Measurements from ENCODE around the gene NUP35. TPM values are rescaled to one million over a fixed set of nuclear protein-coding genes. Genes with fewer than 3 reads are reported as not detected.
"Not testable (repeated sequence)": the region's sequence is repeated elsewhere in the genome, so short reads cannot be mapped to it uniquely, and the experiment has no call there.

The NUP35 gene
- total and polyA plus RNA-seq, 2 donors (not counting 1 experiment from before 2014, with no cell fraction given), result 8.9 to 10.0 TPM

GRCh38 chr2:183164650-183165015, 40.4 kb downstream of the NUP35 start:
- H3K4me2 ChIP-seq (ENCODE audit: extremely low read depth, insufficient read depth, low read length), result no peak overlapping the region
- H3K79me2 ChIP-seq (ENCODE audit: control insufficient read depth, insufficient read depth, low read length), result no peaks in the 10 kb centered on the region
- no peaks in the 10 kb centered on the region for H3K9me3 ChIP-seq (ENCODE audit: control insufficient read depth, insufficient read depth, low read depth, low read length)
- no peaks in the 10 kb centered on the region for H3K27me3 ChIP-seq (ENCODE audit: control insufficient read depth, insufficient read depth, low read length)
- no peak overlapping the region for H3K27ac ChIP-seq (ENCODE audit: insufficient read depth, low read length)
- no peaks in the 10 kb centered on the region for H4K20me1 ChIP-seq (ENCODE audit: control insufficient read depth, extremely low read depth, insufficient read depth, low read length)
- H3K4me1 ChIP-seq (ENCODE audit: control insufficient read depth, extremely low read depth, insufficient read depth, low read length), result no peaks in the 10 kb centered on the region
- H2AFZ ChIP-seq (ENCODE audit: low read length), result no peak overlapping the region
- DNase-seq (ENCODE audit: low read depth in 2 of 2), result peak; percentile 4 to 74
- no peak overlapping the region for H3K9ac ChIP-seq (ENCODE audit: insufficient read depth, low read length)
- H3K4me3 ChIP-seq (replicated peaks in 1 of 4; ENCODE audit: control extremely low read depth in 1 of 4, insufficient read depth in 1 of 4, low read depth in 3 of 4, low read length in 4 of 4), result no peak overlapping the region
- no peaks in the 10 kb centered on the region for H3K36me3 ChIP-seq (ENCODE audit: control insufficient read depth, insufficient read depth, low read length)
- TF ChIP-seq EZH2 (IDR thresholded peaks at IDR 0.05; ENCODE audit: low read length, missing control alignments), result no peak
- TF ChIP-seq CTCF (conservative IDR thresholded peaks at IDR 0.05 in 1 of 2, IDR thresholded peaks at IDR 0.05 in 1 of 2; ENCODE audit: low read depth in 1 of 2, low read length in 2 of 2), result no peak

GRCh38 chr2:183166210-183166609, 42.0 kb downstream of the NUP35 start:
- H3K9me3 ChIP-seq (ENCODE audit: control insufficient read depth, insufficient read depth, low read depth, low read length), result no peaks in the 10 kb centered on the region
- no peak overlapping the region for H3K27ac ChIP-seq (ENCODE audit: insufficient read depth, low read length)
- DNase-seq (ENCODE audit: low read depth in 2 of 2), result no peak
- H3K27me3 ChIP-seq (ENCODE audit: control insufficient read depth, insufficient read depth, low read length), result no peaks in the 10 kb centered on the region
- H3K4me1 ChIP-seq (ENCODE audit: control insufficient read depth, extremely low read depth, insufficient read depth, low read length), result no peaks in the 10 kb centered on the region
- no peak overlapping the region for H2AFZ ChIP-seq (ENCODE audit: low read length)
- no peak overlapping the region for H3K9ac ChIP-seq (ENCODE audit: insufficient read depth, low read length)
- H3K4me3 ChIP-seq (replicated peaks in 1 of 4; ENCODE audit: control extremely low read depth in 1 of 4, insufficient read depth in 1 of 4, low read depth in 3 of 4, low read length in 4 of 4), result no peak overlapping the region
- no peaks in the 10 kb centered on the region for H3K79me2 ChIP-seq (ENCODE audit: control insufficient read depth, insufficient read depth, low read length)
- H3K4me2 ChIP-seq (ENCODE audit: extremely low read depth, insufficient read depth, low read length), result no peak overlapping the region
- no peaks in the 10 kb centered on the region for H3K36me3 ChIP-seq (ENCODE audit: control insufficient read depth, insufficient read depth, low read length)
- no peaks in the 10 kb centered on the region for H4K20me1 ChIP-seq (ENCODE audit: control insufficient read depth, extremely low read depth, insufficient read depth, low read length)
- no peak for TF ChIP-seq CTCF (conservative IDR thresholded peaks at IDR 0.05 in 1 of 2, IDR thresholded peaks at IDR 0.05 in 1 of 2; ENCODE audit: low read depth in 1 of 2, low read length in 2 of 2)
- TF ChIP-seq EZH2 (IDR thresholded peaks at IDR 0.05; ENCODE audit: low read length, missing control alignments), result no peak

DNA sequence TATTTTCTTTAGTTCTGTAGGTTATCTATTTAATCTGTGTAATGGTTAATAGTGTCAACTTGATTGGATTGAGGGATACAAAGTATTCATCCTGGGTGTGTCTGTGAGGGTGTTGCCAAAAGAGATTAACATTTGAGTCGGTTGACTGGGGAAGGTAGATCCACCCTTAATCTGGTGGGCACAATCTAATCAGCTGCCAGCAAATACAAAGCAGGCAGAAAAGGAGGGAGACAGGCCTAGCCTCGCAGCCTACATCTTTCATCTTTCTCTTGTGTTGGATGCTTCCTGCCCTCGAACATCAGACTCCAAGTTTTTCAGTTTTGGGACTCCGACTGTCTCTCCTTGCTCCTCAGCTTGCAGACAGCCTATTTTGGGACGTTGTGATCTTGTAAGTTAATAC, 42.7 kb downstream of the NUP35 start:
- not testable (repeated sequence) for H2AFZ ChIP-seq (ENCODE audit: low read length); H3K27me3 ChIP-seq (ENCODE audit: control insufficient read depth, insufficient read depth, low read length); H3K79me2 ChIP-seq (ENCODE audit: control insufficient read depth, insufficient read depth, low read length); H3K9me3 ChIP-seq (ENCODE audit: control insufficient read depth, insufficient read depth, low read depth, low read length); DNase-seq (ENCODE audit: low read depth in 2 of 2); H3K4me3 ChIP-seq (replicated peaks in 1 of 4; ENCODE audit: control extremely low read depth in 1 of 4, insufficient read depth in 1 of 4, low read depth in 3 of 4, low read length in 4 of 4); H3K4me1 ChIP-seq (ENCODE audit: control insufficient read depth, extremely low read depth, insufficient read depth, low read length); H3K4me2 ChIP-seq (ENCODE audit: extremely low read depth, insufficient read depth, low read length); H3K9ac ChIP-seq (ENCODE audit: insufficient read depth, low read length); H3K27ac ChIP-seq (ENCODE audit: insufficient read depth, low read length); H3K36me3 ChIP-seq (ENCODE audit: control insufficient read depth, insufficient read depth, low read length); H4K20me1 ChIP-seq (ENCODE audit: control insufficient read depth, extremely low read depth, insufficient read depth, low read length)
